HG02642 (cell line): ENCODE results near the gene OR7C1.
"Not testable (repeated sequence)": the region's sequence is repeated elsewhere in the genome, so short reads cannot be mapped to it uniquely, and the experiment has no call there.

Experiments
- ATAC-seq: cut with Tn5 transposase; IDR thresholded peaks from one replicate; pipeline ENCODE4 v1.9.1; 2021; ENCODE audit warnings: mild to moderate bottlenecking; ENCODE audit not compliant: unreplicated experiment, poor library complexity

Gene OR7C1

DNA sequence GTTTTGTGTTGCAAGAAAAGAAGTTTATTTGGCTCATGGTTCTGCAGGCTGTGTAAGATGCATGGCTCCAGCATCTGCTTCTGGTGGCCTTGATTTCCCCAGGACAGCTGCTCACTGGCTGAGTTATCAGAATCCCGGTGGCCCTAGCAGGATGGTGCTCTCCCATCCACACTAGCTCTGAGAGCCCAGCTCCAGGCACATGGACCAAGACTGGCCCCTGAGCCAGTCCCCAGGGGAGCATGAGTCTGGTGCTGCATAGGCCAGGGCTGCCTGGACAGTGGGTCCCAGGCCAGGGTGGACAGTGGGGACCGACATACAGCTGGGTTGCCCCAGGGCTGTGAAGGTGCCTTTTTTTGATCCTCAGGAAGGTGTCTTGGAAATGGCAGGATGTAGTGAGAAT is 67.0 kb downstream of the OR7C1 start:
- no peak for ATAC-seq

DNA sequence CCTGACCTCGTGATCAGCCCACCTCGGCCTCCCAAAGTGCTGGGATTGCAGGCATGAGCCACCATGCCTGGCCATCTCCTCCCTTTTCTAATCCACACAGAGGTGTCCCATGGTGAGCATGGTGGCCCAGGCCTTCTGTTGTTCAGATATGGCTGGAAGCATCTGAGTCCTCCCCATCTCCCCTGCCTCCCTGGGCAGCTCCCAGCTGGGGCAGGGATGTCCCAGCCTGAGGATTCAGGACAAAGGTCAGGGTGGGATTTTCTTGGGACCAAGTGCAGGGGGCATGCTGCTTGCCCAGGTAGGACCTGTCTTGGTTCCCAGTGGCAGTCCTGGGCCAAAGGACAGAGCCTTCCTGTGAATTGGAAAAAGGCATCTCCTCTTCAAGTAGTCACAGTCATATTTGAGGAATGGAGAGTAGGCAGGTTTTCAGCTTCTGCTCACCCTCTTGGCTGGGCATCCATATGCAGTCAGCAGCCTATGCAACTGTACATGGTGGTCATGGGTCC is 67.5 kb downstream of the OR7C1 start:
- no peak for ATAC-seq

GRCh38 chr19:14765841-14766240 is 69.1 kb downstream of the OR7C1 start:
- not testable (repeated sequence) for ATAC-seq

DNA sequence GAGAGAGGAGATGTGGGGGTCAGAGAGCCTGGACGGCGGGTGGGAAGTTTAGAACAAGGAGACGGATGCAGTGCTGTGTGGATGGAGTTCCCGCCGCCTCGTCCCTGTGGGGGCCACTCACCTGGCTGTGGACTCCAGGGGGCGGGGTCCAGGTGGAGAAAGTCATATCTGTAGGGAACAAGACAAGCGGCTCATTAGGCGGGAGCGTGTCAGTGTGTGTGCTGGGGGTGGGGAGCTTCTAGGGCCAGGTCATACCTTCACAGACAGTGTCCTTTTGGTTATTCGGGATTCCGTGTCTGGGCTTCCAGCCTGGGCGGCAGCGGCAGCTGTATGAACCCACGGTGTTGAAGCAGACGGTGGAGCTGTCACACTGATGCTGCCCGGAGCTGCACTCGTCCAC is 69.6 kb downstream of the OR7C1 start:
- not testable (repeated sequence) for ATAC-seq

- no peak for ATAC-seq
These were observed 70.6 kb downstream of the OR7C1 start for GRCh38 chr19:14764401-14764800.

DNA sequence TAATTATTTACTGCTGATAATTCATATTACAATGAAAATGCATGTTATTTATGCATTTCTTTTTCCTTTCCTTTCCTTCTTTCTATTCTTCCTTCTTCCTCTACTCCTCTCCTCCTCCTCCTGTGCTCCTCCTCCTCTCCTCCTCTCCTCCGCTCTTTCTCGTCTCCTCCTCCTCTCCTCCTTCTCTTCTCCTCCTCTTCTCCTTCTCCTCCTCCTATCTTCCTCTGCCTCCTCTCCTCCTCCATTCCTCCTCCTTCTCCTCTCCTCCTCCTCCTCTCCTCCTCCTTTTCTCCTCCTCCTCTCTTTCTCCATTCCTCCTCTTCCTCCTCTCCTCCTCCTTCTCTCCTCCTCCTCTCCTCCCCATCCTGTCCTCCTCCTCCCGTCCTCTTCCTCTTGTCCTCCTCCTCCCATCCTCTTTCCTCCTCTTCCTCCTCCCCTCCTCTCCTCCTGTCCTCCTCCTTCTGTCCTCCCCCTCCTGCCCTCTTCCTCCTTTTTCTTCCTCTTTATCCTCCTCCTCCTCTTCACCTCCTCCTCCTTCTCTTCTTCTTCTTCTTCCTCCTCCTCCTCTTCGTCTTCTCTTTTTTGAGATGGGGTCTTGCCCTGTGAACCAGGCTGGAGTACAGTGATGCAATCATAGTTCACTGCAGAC is 71.4 kb downstream of the OR7C1 start:
- ATAC-seq = no peak

GRCh38 chr19:14762111-14762510 is 72.9 kb downstream of the OR7C1 start:
- ATAC-seq = no peak

- no peak for ATAC-seq
These were observed 73.4 kb downstream of the OR7C1 start for GRCh38 chr19:14761607-14762006.

DNA sequence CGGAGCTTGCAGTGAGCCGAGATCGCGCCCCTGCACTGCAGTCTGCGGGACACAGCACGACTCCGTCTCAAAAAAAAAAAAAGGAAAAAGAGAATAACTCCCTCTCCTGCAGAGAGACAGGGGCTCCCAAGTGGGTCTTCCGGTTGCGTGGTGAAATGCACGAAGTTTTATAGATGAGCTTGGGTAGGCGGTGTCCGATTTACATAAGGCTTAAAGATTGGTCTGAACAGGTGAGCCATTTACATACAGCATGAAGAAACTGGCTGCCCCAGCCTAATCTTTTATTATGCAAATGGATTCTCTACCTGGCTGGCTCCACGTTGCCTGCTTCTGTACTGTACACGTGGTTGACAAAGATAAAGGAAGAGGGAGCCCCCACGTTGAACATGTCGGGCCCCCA is 76.2 kb downstream of the OR7C1 start:
- no peak for ATAC-seq

DNA sequence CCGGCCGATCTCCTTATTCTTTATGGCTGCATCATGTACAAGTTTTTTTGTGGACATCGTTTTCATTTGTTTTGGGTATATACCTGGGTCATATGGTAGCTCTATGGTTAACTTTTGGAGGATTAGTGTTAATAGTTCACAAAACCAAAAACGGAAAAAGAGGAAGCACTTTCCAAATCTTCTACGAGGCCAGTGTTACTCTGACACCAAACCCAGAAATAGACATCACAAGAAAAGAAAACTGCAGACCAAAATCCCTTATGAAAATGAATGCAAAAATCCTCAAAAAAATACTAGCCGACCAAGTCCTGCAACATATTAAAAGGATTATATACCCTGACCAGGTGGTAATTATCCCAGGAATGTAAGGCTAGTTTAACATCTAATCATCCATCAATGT is 86.4 kb downstream of the OR7C1 start:
- ATAC-seq = no peak
